Thoracic aorta (tissue), 2 donors: ENCODE data around the gene FAM9A. TPM values are rescaled to one million over a fixed set of nuclear protein-coding genes. Genes with fewer than 3 reads are reported as not detected.
"Not testable (repeated sequence)": the region's sequence is repeated elsewhere in the genome, so short reads cannot be mapped to it uniquely, and the experiment has no call there.

Source experiments
- ATAC-seq: fragments of 150-250 bp; one replicate; pipeline ENCODE4 v1.8.0; 2017; ENCODE audit warnings: low read depth; ENCODE audit not compliant: insufficient number of reproducible peaks, low FRiP score
- DNase-seq: peaks from one replicate; pipeline ENCODE4 v3.0.0-alpha.2; 2020; ENCODE audit warnings: low spot score
- H3K27ac ChIP-seq, 2 donors: fragments of 200-600 bp; sonication (generic); 1 replicate in 1 of 2; 2 replicates in 1 of 2; pipeline ENCODE4 v1.5.1; 2016; ENCODE audit warnings: mild to moderate bottlenecking in 2 of 2, moderate library complexity in 2 of 2
- H3K27me3 ChIP-seq: fragments of 200-600 bp; sonication (generic); replicated peaks from 2 replicates; pipeline ENCODE4 v1.6.0; 2016; ENCODE audit warnings: mild to moderate bottlenecking; ENCODE audit not compliant: insufficient read depth
- H3K36me3 ChIP-seq: fragments of 200-600 bp; sonication (generic); one replicate; pipeline ENCODE4 v1.5.1; 2016
- H3K4me1 ChIP-seq, 2 donors: fragments of 200-600 bp; sonication (generic); 1 replicate in 1 of 2; 2 replicates in 1 of 2; pipeline versions ENCODE4 v1.5.1 to v1.6.0; 2016; ENCODE audit warnings: low read depth in 2 of 2, mild to moderate bottlenecking in 1 of 2; ENCODE audit not compliant: control insufficient read depth in 1 of 2
- H3K4me3 ChIP-seq: fragments of 200-600 bp; sonication (generic); 2 replicates; pipeline ENCODE4 v1.5.1; 2016; ENCODE audit warnings: mild to moderate bottlenecking
- H3K9me3 ChIP-seq: fragments of 200-600 bp; sonication (generic); 2 replicates; pipeline ENCODE4 v1.5.1; 2016
- CTCF ChIP-seq: fragments of 200-600 bp; sonication (generic); IDR thresholded peaks from one replicate; pipeline ENCODE4 v1.5.1; 2019; ENCODE audit warnings: antibody characterized with exemption
- total RNA-seq, 2 donors: library from RNA; depleted of rRNA; stranded (reverse); fragments of >200 nt; gene quantifications; one replicate each; pipeline versions ENCODE4 v1.1.0 to v1.2.3, GENCODE V29; 2016

Gene FAM9A
- total RNA-seq, 2 donors from 2014 or later, result not detected

DNA sequence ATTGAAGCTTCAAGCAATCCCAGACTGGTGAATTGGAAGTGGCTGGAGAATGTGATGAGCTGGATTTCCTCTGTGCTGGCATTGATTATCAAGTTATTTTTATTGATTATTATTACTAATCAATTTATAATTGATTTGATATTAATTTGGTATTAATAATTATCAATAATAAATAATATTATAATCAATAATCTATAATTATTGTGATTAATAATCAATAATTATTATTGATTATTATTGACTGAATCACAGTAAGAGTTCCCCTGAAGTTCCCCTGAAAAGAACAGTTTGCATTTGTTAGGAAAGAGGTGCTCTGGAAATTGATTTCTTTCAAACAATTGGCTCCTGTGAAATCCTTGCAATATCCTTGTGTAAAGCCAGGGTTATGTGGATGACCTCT lies 7.5 kb upstream of the FAM9A start:
- Histone ChIP-seq H3K27ac (no peak overlapping the region), H3K9me3 (no peaks in the 10 kb centered on the region), H3K4me3 (no peak overlapping the region), H3K4me1 (no peaks in the 10 kb centered on the region), H3K36me3 (no peaks in the 10 kb centered on the region), H3K27me3 (no peaks in the 10 kb centered on the region)
- ATAC-seq (no peak), DNase-seq (no peak)
- no peak for TF ChIP-seq CTCF

DNA sequence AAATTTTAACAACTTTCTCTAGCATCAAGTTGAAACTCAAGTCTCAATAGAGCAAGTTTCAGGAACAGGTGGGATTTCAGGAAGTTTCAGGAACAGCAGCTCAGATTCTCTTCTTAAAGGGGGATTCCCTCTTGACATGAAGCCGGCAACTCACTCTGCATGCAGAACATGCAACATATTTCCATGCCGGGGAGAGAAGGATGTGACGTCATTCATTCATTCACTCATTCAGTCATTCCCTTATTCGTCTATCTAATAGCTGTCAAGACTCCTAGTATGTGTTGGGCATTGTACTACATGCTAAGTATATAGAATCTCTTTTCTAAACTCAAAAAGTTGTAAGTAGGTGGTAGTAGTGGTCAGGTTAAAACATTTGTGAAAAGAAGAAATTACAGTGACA lies 4.8 kb upstream of the FAM9A start:
- DNase-seq (no peak), ATAC-seq (no peak)
- H3K4me3 ChIP-seq, result no peak overlapping the region
- no peaks in the 10 kb centered on the region for H3K9me3 ChIP-seq
- no peaks in the 10 kb centered on the region for H3K4me1 ChIP-seq
- no peaks in the 10 kb centered on the region for H3K36me3 ChIP-seq
- no peak overlapping the region for H3K27ac ChIP-seq
- H3K27me3 ChIP-seq, result no peaks in the 10 kb centered on the region
- TF ChIP-seq CTCF, result no peak

DNA sequence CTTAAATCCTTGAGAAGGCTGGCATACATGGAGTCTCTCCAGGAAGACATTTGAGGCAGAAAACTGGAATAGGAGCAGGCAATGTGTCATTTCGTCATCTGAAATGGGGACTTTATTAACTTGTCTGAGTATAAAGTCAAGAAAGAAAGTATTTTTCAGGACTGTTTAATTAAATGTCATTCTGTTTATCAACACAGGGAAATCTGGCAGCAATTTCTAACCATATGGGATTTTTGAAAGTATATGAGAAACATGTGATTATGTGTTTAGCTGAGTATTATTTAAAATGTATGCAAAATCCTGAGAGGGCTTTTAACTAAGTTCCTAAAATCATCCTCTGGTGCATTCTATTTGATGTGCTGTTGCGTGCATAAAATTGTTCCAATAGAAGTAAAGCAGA lies 3.9 kb upstream of the FAM9A start:
- no peaks in the 10 kb centered on the region for H3K9me3 ChIP-seq
- no peaks in the 10 kb centered on the region for H3K27me3 ChIP-seq
- no peaks in the 10 kb centered on the region for H3K4me1 ChIP-seq
- H3K27ac ChIP-seq, result no peak overlapping the region
- H3K4me3 ChIP-seq, result no peak overlapping the region
- DNase-seq (no peak), ATAC-seq (no peak)
- no peak for TF ChIP-seq CTCF
- no peaks in the 10 kb centered on the region for H3K36me3 ChIP-seq

- Histone ChIP-seq H3K27ac (no peak overlapping the region), H3K36me3 (no peaks in the 10 kb centered on the region), H3K4me3 (no peak overlapping the region), H3K27me3 (no peaks in the 10 kb centered on the region), H3K9me3 (no peaks in the 10 kb centered on the region), H3K4me1 (no peaks in the 10 kb centered on the region)
- TF ChIP-seq CTCF, result no peak
- DNase-seq (no peak), ATAC-seq (no peak)
Observed at GRCh38 chrX:8803326-8803725, 2.1 kb upstream of the FAM9A start.

DNA sequence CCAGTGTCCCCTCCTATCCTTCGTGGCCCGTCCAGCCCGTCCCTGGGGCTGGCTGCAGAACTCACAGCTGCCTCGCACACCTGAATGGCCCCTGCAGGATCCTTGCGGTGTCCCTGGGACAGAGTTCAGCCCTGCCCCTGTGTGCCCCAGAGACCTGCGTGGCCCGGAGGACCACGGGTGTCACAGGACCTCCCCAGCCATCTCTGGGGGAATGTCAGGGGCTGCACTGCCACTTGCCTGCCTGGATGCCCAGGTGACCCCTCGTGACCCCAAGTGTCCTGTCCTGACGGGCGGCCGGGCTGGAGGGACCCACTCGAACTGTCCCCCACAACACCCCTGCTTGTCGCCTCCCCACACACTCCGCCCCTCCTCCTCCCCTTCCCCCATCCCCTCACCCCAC lies 832 bp downstream of the FAM9A start:
- not testable (repeated sequence) for H3K4me1 ChIP-seq, H3K4me3 ChIP-seq, H3K9me3 ChIP-seq, H3K27ac ChIP-seq, DNase-seq, ATAC-seq, H3K36me3 ChIP-seq, H3K27me3 ChIP-seq

DNA sequence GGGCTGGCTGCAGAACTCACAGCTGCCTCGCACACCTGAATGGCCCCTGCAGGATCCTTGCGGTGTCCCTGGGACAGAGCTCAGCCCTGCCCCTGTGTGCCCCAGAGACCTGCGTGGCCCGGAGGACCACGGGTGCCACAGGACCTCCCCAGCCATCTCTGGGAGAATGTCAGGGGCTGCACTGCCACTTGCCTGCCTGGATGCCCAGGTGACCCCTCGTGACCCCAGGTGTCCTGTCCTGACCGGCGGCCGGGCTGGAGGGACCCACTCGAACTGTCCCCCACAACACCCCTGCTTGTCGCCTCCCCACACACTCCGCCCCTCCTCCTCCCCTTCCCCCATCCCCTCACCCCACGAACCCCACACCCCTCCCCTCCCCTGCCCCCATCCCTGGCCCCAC lies 1.9 kb downstream of the FAM9A start:
- H3K4me1 ChIP-seq, H3K27ac ChIP-seq, DNase-seq, ATAC-seq, H3K9me3 ChIP-seq, H3K4me3 ChIP-seq, H3K27me3 ChIP-seq, H3K36me3 ChIP-seq: not testable (repeated sequence)

DNA sequence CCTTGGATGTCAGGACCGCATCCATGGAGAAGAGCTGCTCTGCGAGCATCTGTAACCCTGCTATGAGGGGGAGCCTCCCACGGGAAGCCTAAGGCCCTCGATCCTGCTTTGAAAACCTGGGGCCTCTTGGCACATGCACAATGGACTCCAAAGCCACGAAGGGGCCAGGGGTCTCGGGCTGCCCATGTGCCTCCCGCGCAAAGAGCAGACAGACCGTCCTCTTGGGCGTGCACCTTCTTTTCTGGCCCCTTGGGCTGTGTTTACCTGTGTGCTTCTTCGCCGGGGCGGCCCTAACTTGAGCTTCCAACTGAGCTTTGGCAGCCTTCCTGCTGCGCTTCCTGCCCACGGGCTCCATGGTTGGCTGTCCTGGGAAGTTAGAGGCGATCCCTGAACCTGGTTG lies 2.5 kb downstream of the FAM9A start:
- H3K4me1 ChIP-seq, ATAC-seq, H3K36me3 ChIP-seq, H3K4me3 ChIP-seq, H3K27me3 ChIP-seq, H3K9me3 ChIP-seq, H3K27ac ChIP-seq, DNase-seq: not testable (repeated sequence)

DNA sequence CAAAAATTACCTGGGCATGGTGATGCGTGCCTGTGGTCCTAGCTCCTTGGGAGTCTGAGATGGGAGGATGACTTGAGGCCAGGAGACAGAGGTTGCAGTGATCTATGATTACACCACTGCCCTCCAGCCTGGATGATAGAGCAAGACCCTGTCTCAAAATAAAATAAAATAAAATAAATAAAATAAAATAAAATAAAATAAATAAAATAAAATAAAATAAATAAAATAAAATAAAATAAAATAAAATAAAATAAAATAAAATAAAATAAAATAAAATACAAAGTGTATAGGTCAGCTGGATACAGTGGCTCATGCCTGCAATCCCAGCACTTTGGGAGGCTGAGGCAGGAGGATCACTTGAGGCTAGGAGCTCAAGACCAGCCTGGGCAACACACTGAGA lies 14.1 kb downstream of the FAM9A start:
- not testable (repeated sequence) for H3K36me3 ChIP-seq, H3K4me3 ChIP-seq, DNase-seq, H3K27ac ChIP-seq, H3K27me3 ChIP-seq, ATAC-seq, H3K4me1 ChIP-seq, H3K9me3 ChIP-seq
